LNCAP (cell line): Measurements from ENCODE around the gene ZFP37.

Experiments
- TF ChIP-seq, protein P1 (sequence below): fragments of 450-650 bp; IDR thresholded peaks from 2 replicates; pipeline ENCODE4 v1.5.1; 2017; ENCODE audit warnings: mild to moderate bottlenecking

ZFP37 gene

DNA sequence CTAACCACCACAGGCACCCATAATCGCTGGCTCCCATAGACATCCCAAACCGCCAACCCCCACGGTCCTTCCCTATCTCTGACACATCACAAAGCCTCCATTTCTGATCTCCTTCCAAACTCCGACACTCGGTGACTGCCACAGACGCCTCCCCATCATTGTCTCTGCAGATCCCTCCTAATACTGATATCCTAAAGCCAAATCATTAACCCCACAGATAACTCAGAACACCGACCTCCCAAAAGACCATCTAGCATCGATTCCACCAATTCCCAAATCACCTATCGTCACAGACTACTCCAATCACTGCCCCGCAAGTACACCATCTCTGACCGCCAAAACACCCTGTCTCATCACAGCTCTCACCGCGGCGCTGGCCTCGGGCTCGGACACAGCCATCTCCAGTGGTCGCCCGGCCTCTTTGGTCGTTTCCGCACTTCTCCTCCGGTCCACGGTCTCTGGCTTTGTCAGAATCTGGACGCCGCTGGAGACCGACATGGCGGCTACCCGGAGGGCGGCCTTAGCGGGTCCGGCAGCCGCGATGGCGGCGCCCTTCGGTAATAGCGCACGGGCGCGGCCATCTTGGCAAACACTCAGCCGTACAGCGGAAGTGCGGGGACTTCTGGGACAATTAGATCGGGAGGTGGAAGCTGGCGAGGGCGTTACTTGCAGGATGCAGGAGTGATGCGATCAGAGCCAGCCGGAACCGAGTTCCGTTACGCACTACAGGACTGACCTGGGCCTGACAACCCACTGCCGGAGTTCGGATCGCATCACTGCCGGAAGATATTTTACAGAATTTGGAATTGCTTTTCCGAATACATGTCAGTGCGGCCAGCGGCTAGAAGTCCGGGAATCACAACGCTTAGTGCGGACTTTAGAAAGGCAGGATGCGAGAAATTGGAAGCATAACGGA, at the start of gene ZFP37:
TSS of gene ZFP37 (minus strand) at position 534 of the 916 bp plus-strand sequence. CDS start at position 498, 36 bp downstream.
- TF ChIP-seq, protein P1, sequence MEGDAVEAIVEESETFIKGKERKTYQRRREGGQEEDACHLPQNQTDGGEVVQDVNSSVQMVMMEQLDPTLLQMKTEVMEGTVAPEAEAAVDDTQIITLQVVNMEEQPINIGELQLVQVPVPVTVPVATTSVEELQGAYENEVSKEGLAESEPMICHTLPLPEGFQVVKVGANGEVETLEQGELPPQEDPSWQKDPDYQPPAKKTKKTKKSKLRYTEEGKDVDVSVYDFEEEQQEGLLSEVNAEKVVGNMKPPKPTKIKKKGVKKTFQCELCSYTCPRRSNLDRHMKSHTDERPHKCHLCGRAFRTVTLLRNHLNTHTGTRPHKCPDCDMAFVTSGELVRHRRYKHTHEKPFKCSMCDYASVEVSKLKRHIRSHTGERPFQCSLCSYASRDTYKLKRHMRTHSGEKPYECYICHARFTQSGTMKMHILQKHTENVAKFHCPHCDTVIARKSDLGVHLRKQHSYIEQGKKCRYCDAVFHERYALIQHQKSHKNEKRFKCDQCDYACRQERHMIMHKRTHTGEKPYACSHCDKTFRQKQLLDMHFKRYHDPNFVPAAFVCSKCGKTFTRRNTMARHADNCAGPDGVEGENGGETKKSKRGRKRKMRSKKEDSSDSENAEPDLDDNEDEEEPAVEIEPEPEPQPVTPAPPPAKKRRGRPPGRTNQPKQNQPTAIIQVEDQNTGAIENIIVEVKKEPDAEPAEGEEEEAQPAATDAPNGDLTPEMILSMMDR: no peak

DNA sequence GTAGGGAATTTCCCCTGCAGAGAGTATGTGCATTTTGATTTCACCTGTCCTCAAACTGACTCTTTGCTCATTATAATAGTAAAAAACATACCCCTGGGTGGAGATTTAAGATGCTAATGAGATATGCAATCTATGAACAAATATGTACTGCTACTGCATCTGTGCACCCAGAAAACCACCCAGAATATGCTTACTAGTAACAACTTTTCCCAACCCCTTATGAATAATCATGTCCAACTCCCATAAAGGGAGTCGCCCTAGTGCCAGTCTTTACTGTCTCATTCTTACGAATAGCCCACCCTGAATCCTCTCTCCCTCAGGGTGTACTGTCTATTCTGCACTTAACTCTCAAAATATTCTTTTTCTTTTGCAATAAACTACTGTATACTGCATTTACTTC, 39.0 kb upstream of the ZFP37 start:
- TF ChIP-seq, protein P1: no peak

DNA sequence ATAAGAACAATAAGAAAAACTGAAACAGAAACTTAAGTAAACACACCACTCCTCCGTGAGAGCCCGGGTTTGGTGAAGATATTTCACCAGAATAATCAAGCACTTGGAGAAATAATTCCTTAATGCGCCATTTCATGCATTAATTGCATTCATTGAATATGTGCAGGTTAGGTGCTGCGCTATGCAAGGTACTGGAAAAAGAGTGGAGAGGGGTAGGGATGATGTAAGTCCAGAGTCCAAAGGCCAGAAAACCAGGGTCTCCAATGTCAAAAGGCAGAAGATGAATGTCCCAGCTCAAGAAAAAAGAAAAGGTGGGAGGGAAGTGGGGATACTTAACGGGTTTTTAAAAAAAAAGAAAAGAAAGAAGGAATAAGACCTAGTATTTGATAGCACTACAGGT, 669 bp upstream of the ZFP37 start:
- TF ChIP-seq, protein P1: no peak

DNA sequence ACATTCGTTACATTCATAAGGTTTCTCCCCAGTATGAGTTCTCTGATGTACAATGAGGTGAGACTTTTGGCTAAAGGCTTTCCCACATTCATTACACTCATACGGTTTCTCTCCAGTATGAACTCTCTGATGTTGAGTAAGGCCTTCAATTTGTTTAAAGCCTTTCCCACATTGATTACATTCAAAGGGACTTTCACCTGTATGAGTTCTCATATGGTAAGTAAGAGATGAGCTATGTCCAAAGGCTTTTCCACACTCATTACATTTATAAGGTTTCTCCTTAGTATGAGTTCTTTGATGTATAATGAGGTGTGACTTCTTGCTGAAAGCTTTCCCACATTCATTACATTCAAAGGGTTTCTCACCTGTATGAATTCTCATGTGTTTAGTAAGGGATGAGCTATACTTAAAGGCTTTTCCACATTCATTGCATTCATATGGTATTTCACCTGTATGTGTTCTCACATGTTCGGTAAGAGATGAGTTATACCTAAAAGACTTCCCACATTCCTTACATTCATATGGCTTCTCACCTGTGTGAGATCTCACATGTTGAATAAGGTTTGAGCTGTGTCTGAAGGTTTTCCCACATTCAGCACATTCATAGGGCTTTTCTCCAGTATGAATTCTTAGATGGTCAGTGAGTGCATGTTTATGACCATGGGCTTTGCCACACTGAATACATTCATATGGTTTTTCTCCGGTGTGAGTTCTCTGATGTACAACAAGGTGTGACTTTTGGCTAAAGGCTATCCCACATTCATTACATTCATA, 13.5 kb downstream of the ZFP37 start:
- TF ChIP-seq, protein P1: no peak

DNA sequence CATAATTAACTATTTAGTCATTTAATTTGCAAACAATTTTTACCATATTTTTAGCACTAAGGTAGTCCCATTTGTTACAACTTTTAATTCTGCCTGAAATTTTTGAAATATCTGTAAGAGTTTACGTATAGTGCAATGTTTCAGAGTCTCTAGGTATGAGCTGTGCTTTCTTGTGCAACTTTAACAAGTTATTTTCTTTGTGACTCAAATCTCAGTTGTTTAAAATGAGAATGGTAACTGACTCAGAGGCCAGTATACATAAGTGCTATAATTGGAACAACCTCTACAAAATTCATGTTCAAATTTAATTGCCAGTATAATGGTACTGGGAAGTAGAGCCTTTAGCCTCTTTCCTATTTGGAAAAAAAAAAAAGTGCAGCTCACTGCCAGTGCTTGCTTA, 30.3 kb downstream of the ZFP37 start:
- TF ChIP-seq, protein P1: no peak

DNA sequence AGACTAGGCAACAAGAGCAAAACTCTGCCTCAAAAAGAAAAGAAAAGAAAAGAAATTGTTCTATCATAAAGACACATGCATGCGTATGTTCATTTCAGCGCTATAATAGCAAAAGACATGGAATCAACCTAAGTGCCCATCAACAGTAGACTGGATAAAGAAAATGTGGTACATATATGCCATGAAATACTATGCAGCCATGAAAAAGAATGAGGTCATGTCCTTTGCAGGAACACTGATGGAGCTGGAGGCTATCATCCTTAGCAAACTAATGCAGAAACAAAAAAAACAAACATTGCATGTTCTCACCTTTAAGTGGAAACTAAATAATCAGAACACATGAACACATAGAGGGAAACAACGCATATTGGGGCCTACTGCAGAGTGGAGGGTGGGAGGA, 38.3 kb downstream of the ZFP37 start:
- TF ChIP-seq, protein P1: no peak

DNA sequence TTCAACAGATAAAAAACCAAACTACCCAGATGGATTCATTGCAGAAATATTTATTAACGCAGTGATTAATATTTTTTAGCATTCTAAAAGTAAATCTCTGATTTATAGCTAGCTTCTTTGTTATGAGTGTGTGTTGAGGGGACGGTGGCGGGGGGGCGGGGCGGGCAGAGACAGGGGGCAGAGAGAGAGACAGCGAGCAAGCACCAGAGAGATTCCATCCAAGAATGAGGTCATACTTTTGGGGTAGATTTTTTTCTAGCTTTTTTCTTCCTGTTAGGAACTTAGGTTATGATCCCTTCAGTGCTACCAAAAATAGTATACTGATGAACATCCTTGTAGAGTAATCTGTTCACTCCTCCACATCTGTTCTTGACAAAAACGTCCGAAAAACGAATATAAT, 44.0 kb downstream of the ZFP37 start:
- TF ChIP-seq, protein P1: no peak
